GM12891 (cell line): Measurements from ENCODE around the gene AGBL1.

Experiments used
- PAX5 ChIP-seq: IDR thresholded peaks from 2 replicates; pipeline ENCODE4 v1.6.1; 2011; ENCODE audit warnings: low read length, moderate library complexity, mild to moderate bottlenecking; ENCODE audit not compliant: insufficient read depth, severe bottlenecking
- POLR2A ChIP-seq: IDR thresholded peaks from 2 replicates; pipeline ENCODE4 v1.6.1; 2011; ENCODE audit warnings: low read depth, low read length, control low read depth
- POLR2AphosphoS5 ChIP-seq: IDR thresholded peaks from 2 replicates; pipeline ENCODE4 v1.6.1; 2011; ENCODE audit warnings: low read depth, low read length, control low read depth
- POU2F2 ChIP-seq: IDR thresholded peaks from 2 replicates; pipeline ENCODE4 v1.6.1; 2011; ENCODE audit warnings: low read depth, mild to moderate bottlenecking, control low read depth, low read length, moderate library complexity
- SPI1 ChIP-seq: IDR thresholded peaks from 2 replicates; pipeline ENCODE4 v1.6.1; 2011; ENCODE audit warnings: low read depth, low read length, control low read depth
- TAF1 ChIP-seq: IDR thresholded peaks from 2 replicates; pipeline ENCODE4 v1.6.1; 2011; ENCODE audit warnings: low read depth, low read length, control low read depth

- TF ChIP-seq POLR2AphosphoS5 (no peak), TAF1 (no peak), POLR2A (no peak), SPI1 (no peak), PAX5 (no peak), POU2F2 (no peak)
Measured at GRCh38 chr15:86089422-86089821, 9.8 kb downstream of the AGBL1 start.
